ENCODE data around the gene TMEM59L. TPM values are rescaled to one million over a fixed set of nuclear protein-coding genes. Genes with fewer than 3 reads are reported as not detected.
A peak's percentile ranks its signal among the peaks of the same experiment; 100 is the strongest.

Gene TMEM59L
- total and polyA plus RNA-seq, 2 of the 4 experiments (the other 2 are of a cell fraction), result under 0.01 to 5.9 TPM

DNA sequence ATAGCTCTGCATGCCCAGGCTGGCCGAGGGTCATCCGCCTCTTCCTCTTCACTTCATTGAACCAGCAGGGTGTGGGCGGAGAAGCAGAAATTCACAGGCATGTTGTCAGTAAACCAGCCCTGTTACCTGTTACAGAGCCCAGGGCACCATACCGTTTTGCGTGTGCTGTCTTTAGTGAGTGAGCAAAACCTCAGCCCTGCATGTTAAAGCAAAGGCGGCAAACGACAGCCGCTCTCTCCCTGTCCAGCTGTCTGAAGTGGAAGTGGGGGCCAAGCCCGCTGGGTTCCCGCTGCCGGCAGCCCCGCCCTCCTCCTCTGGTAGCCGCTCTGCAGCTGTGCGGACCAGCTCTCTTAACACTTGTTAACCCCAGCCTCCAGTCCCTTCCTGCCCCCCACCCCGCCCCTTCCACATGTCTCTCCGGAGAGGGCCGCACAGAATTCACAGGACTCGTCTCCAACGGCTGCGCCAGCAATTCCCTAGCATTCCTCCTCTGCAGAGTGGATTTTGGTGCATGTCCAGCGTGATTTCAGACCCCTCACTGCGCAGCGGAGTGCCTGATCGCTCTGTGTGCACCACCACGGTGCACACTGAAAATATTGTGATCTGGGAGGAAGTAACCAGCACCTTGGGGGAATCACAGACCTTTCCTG lies 36.8 kb downstream of the TMEM59L start:
- Histone ChIP-seq H3K27me3 (ENCODE audit: control insufficient read depth, insufficient read depth, low read length) (no peaks in the 10 kb centered on the region), H3K4ac (ENCODE audit: low read depth, low read length) (peak overlapping the region; percentile 90), H3K14ac (replicated peaks; ENCODE audit: low read depth, low read length) (peak overlapping the region; percentile 45), H2AK5ac (ENCODE audit: low read depth, low read length) (peak overlapping the region; percentile 93), H3K9ac (ENCODE audit: low read depth, low read length) (peak overlapping the region; percentile 40), H3K4me3 (ENCODE audit: insufficient read depth, low read depth, low read length) (no peak overlapping the region), H3K4me2 (ENCODE audit: low read depth, low read length) (peak overlapping the region; percentile 71), H2BK15ac (ENCODE audit: low read depth, low read length) (no peak overlapping the region; the same call in 1 of the 3 replicates), H3K4me1 (ENCODE audit: control insufficient read depth, insufficient read depth, low read length) (peaks cover 37% of the 10 kb centered on the region), H2AFZ (replicated peaks; ENCODE audit: low read length, poor library complexity) (peak overlapping the region; percentile 84), H3K36me3 (ENCODE audit: control insufficient read depth, insufficient read depth, low read length) (no peaks in the 10 kb centered on the region), H3K23ac (ENCODE audit: low read depth, low read length) (peak overlapping the region; percentile 85), H3K9me1 (ENCODE audit: insufficient read depth, low read length) (peaks cover 30% of the 10 kb centered on the region), H4K91ac (ENCODE audit: insufficient read depth, low read depth, low read length) (peak overlapping the region; percentile 83), H4K8ac (ENCODE audit: low read depth in 2 of 2, low read length in 2 of 2) (peak overlapping the region; percentile 20 to 83), H2BK5ac (ENCODE audit: low read depth, low read length, poor library complexity, severe bottlenecking) (peak overlapping the region; percentile 81), H4K5ac (ENCODE audit: low read depth, low read length) (peak overlapping the region; percentile 43), H3K27ac (ENCODE audit: insufficient read depth, low read length) (peak overlapping the region; percentile 71), H3K79me1 (ENCODE audit: low read depth in 1 of 2, low read length in 2 of 2) (peaks cover 22 to 62% of the 10 kb centered on the region in 2 experiments; a peak in 3 of 4 replicates), H2BK120ac (ENCODE audit: low read depth, low read length) (peak overlapping the region; percentile 85), H2BK20ac (ENCODE audit: low read depth, low read length) (peak overlapping the region; percentile 84), H3K18ac (ENCODE audit: low read depth, low read length) (peak overlapping the region; percentile 59), H2AK9ac (replicated peaks; ENCODE audit: low read depth, low read length, poor library complexity) (peak overlapping the region; percentile 22), H4K20me1 (ENCODE audit: insufficient read depth, low read length) (peaks cover 34% of the 10 kb centered on the region), H3K9me3 (ENCODE audit: control insufficient read depth, insufficient read depth, low read length) (no peaks in the 10 kb centered on the region), H3K56ac (ENCODE audit: extremely low read depth, insufficient read depth, low read length) (peak overlapping the region; percentile 64)
- TF ChIP-seq POLR2A (IDR thresholded peaks at IDR 0.05; ENCODE audit: low read depth, low read length), result 0 out of 2 replicates have a peak, but pooled peaks have one; percentile 14
- TF ChIP-seq MAFK (IDR thresholded peaks at IDR 0.05; ENCODE audit: low read depth, low read length), result no peak
- TF ChIP-seq RCOR1 (IDR thresholded peaks at IDR 0.05; ENCODE audit: insufficient replicate concordance, low read length), result no peak
- peak; percentile 77; the same call in 1 of the 2 replicates for TF ChIP-seq MAZ (IDR thresholded peaks at IDR 0.05; ENCODE audit: borderline replicate concordance, low read depth, low read length)
- no peak for TF ChIP-seq CEBPB (IDR thresholded peaks at IDR 0.05; ENCODE audit: low read depth, low read length)
- TF ChIP-seq BHLHE40 (IDR thresholded peaks at IDR 0.05; ENCODE audit: low read depth, low read length), result no peak
- no peak for TF ChIP-seq FOS (IDR thresholded peaks at IDR 0.05; ENCODE audit: low read depth, low read length)
- dilution Hi-C loops (cut with HindIII; ENCODE audit: low sequenced_read_pairs, unreplicated experiment), result no loop called here
- peak; percentile 70 for DNase-seq
- 21% methylated on average over 9 of the region's 25 CpGs; no CpG with 5 or more reads in 1 of the 2 experiments for WGBS, 2 experiments (ENCODE audit: extremely low coverage in 2 of 2, insufficient read length in 1 of 2)
- POLR2A ChIA-PET (ENCODE audit: unreplicated experiment), result interaction anchor here (1.4 kb wide), 1 partner anchor 92 kb away, joined by 16 read pairs; the partner anchor contains the start of gene KXD1
- intact Hi-C loops (cut with micrococcal nuclease), result loop anchor here (1.0 kb wide), 1 partner anchor 55 kb away; no protein-coding TSS in a partner anchor
- ATAC-seq (ENCODE audit: low read depth), result peak; percentile 54
- CTCF ChIA-PET, result no interaction called here
- no TSS peak for BruUV-seq (replicated peaks)
- in situ Hi-C loops (cut with MboI; ENCODE audit: low sequenced_read_pairs), result no loop called here

All from IMR-90 (cell line).